PC-3 (cell line): ENCODE measurements around the gene EIF4B. TPM values are rescaled to one million over a fixed set of nuclear protein-coding genes. Genes with fewer than 3 reads are reported as not detected.

ENCODE experiments used
- ATAC-seq: fragments of 200-7000 bp; cut with Tn5 transposase; 2 replicates; pipeline ENCODE4 v1.9.1; 2020; ENCODE audit warnings: mild to moderate bottlenecking, moderate library complexity
- BruUV-seq: library from RNA; stranded (reverse); fragments of 400-500 nt; replicated peaks from 2 replicates; lab custom pipeline; 2021; lab: Mats Ljungman, UMichigan
- CTCF ChIA-PET: fragments of 300-600 bp; sonication (Branson Sonifier 250); formaldehyde crosslinking; loops from one replicate; lab custom pipeline; 2022; ENCODE audit warnings: antibody characterized with exemption; lab: Charles Lee
- POLR2A ChIA-PET: fragments of 300-600 bp; sonication (Branson Sonifier 250); formaldehyde crosslinking; loops from one replicate; lab custom pipeline; 2022; ENCODE audit warnings: antibody characterized with exemption; ENCODE audit not compliant: unreplicated experiment; lab: Charles Lee
- DNase-seq: peaks from one replicate; pipeline ENCODE4 v3.0.0-alpha.2; 2015
- H2AFZ ChIP-seq: fragments of 300-600 bp; sonication (generic); 2 replicates; pipeline ENCODE4 v1.6.0; 2016; ENCODE audit warnings: antibody characterized with exemption, low read length
- H3F3A ChIP-seq: fragments of 300-600 bp; sonication (generic); one replicate; pipeline ENCODE4 v1.6.0; 2017; ENCODE audit warnings: antibody characterized with exemption, low read length, control low read depth, mild to moderate bottlenecking; ENCODE audit not compliant: unreplicated experiment
- H3K27ac ChIP-seq: fragments of 300-600 bp; sonication (generic); 2 replicates; pipeline ENCODE4 v1.5.1; 2016; ENCODE audit warnings: mild to moderate bottlenecking, low read length
- H3K27me3 ChIP-seq: fragments of 300-600 bp; sonication (generic); 2 replicates; pipeline ENCODE4 v1.6.1; 2016; ENCODE audit warnings: low read length, mixed read lengths
- H3K36me3 ChIP-seq: fragments of 300-600 bp; sonication (generic); 2 replicates; pipeline ENCODE4 v1.6.1; 2016; ENCODE audit warnings: low read depth, mixed run types, low read length, mixed read lengths
- H3K4me1 ChIP-seq: fragments of 300-600 bp; sonication (generic); 2 replicates; pipeline ENCODE4 v1.5.1; 2016; ENCODE audit warnings: low read length; ENCODE audit not compliant: insufficient read depth
- H3K4me2 ChIP-seq: fragments of 300-600 bp; sonication (generic); 2 replicates; pipeline ENCODE4 v1.6.0; 2016; ENCODE audit warnings: low read length
- H3K4me3 ChIP-seq: fragments of 300-600 bp; sonication (generic); 2 replicates; pipeline ENCODE4 v1.5.1; 2016; ENCODE audit warnings: mild to moderate bottlenecking, low read length, mixed read lengths
- H3K79me2 ChIP-seq: fragments of 300-600 bp; sonication (generic); 2 replicates; pipeline ENCODE4 v1.6.1; 2017; ENCODE audit warnings: low read length, mixed read lengths
- H3K9ac ChIP-seq: fragments of 300-600 bp; sonication (generic); 2 replicates; pipeline ENCODE4 v1.6.0; 2016; ENCODE audit warnings: mild to moderate bottlenecking, low read length
- H3K9me2 ChIP-seq: fragments of 300-600 bp; sonication (generic); replicated peaks from 2 replicates; pipeline ENCODE4 v1.6.1; 2016; ENCODE audit warnings: mixed run types, low read length, mixed read lengths
- H3K9me3 ChIP-seq: fragments of 300-600 bp; sonication (generic); 2 replicates; pipeline ENCODE4 v1.6.1; 2016; ENCODE audit warnings: low read length, mixed read lengths
- H4K20me1 ChIP-seq: fragments of 300-600 bp; sonication (generic); 2 replicates; pipeline ENCODE4 v1.6.1; 2016; ENCODE audit warnings: low read length, mixed read lengths
- CTCF ChIP-seq: fragments of 300-600 bp; sonication (generic); conservative IDR thresholded peaks from 2 replicates; pipeline ENCODE4 v1.5.1; 2017; ENCODE audit warnings: antibody characterized with exemption, low read depth, mild to moderate bottlenecking, low read length
- EZH2 ChIP-seq: fragments of 300-600 bp; sonication (generic); IDR thresholded peaks from one replicate; pipeline ENCODE4 v1.6.1; 2017; ENCODE audit warnings: antibody characterized with exemption, mild to moderate bottlenecking, low read length; ENCODE audit not compliant: unreplicated experiment
- EZH2phosphoT487 ChIP-seq: fragments of 300-600 bp; sonication (generic); IDR thresholded peaks from 2 replicates; pipeline ENCODE4 v1.6.1; 2018; ENCODE audit warnings: mild to moderate bottlenecking, antibody characterized with exemption, low read length, borderline replicate concordance
- intact Hi-C: fragments of 100-400 bp; cut with micrococcal nuclease; formaldehyde crosslinking; loops from 2 replicates; pipeline ENCODE4 v1.9.0; 2023
- total RNA-seq: library from RNA; depleted of rRNA; stranded (reverse); fragments of >200 nt; gene quantifications from 2 replicates; pipeline ENCODE4 v1.2.3, GENCODE V29; 2014

The EIF4B gene
- total RNA-seq, 1 experiment from 2014 or later, result 424 TPM

DNA sequence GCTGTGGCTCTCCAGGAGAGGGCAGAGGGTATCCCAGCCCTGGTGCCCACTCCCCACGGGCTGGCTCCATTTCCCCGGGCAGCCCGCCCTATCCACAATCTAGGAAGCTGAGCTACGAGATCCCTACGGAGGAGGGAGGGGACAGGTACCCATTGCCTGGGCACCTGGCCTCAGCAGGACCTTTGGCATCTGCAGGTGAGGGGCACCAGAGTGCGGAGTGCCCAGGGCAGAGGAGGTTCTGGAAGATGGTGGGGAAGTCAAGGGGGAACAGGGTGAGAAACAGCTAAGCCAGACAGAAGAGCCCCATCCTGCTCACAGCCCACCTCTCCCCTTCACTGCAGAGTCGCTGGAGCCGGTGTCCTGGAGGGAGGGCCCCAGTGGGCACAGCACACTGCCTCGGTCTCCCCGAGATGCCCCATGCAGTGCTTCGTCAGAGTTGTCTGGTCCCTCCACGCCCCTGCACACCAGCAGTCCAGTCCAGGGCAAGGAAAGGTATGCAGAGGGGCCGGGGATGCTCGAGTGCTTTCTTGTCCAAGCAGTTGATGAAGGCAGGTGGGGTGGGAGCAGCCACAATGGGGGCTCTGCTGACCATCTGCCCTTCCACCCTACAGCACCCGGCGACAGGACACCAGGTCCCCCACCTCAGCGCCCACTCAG is 53.9 kb downstream of the EIF4B start:
- TF ChIP-seq EZH2, result no peak
- TF ChIP-seq EZH2phosphoT487, result no peak
- TF ChIP-seq CTCF, result no peak
- no peak overlapping the region for H3K9ac ChIP-seq
- ChIA-PET CTCF (interaction anchor here (1.8 kb wide), 1 partner anchor 12 kb away, joined by 13 read pairs; no protein-coding TSS in a partner anchor), POLR2A (interaction anchor here (0.5 kb wide), 1 partner anchor 238 kb away, joined by 4 read pairs; no protein-coding TSS in a partner anchor)
- intact Hi-C loops, result loop anchor here (10.0 kb wide), 1 partner anchor 115 kb away; no protein-coding TSS in a partner anchor
- no peak overlapping the region for H3K27ac ChIP-seq
- no peak overlapping the region for H2AFZ ChIP-seq
- no peak overlapping the region for H3K4me2 ChIP-seq
- H3K36me3 ChIP-seq, result peaks cover under 1% of the 10 kb centered on the region; the same call in 1 of the 2 replicates
- DNase-seq, result no peak
- no peaks in the 10 kb centered on the region for H3F3A ChIP-seq
- no peaks in the 10 kb centered on the region for H3K9me3 ChIP-seq
- no peaks in the 10 kb centered on the region for H3K9me2 ChIP-seq
- peaks cover 15% of the 10 kb centered on the region for H3K4me1 ChIP-seq
- no peaks in the 10 kb centered on the region for H4K20me1 ChIP-seq
- no peaks in the 10 kb centered on the region for H3K27me3 ChIP-seq
- H3K79me2 ChIP-seq, result no peaks in the 10 kb centered on the region
- ATAC-seq, result no peak
- H3K4me3 ChIP-seq, result no peak overlapping the region
- no TSS peak for BruUV-seq

DNA sequence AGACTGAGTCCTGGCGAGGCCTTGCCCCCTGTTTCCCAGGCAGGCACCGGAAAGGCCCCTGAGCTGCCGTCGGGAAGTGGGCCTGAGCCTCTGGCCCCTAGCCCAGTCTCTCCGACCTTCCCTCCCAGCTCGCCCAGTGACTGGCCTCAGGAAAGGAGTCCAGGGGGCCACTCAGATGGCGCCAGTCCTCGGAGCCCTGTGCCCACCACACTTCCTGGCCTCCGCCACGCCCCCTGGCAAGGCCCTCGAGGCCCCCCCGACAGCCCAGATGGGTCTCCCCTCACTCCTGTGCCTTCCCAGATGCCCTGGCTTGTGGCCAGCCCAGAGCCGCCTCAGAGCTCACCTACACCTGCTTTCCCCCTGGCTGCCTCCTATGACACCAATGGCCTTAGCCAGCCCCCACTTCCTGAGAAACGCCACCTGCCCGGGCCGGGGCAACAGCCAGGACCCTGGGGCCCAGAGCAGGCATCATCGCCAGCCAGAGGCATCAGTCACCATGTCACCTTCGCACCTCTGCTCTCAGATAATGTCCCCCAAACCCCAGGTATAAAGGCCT is 54.5 kb downstream of the EIF4B start:
- no peaks in the 10 kb centered on the region for H4K20me1 ChIP-seq
- no peaks in the 10 kb centered on the region for H3K27me3 ChIP-seq
- no peak overlapping the region for H3K4me3 ChIP-seq
- BruUV-seq, result no TSS peak
- no peak overlapping the region for H3K9ac ChIP-seq
- ATAC-seq, result no peak
- no peak overlapping the region for H2AFZ ChIP-seq
- H3K9me2 ChIP-seq, result no peaks in the 10 kb centered on the region
- intact Hi-C loops, result loop anchor here (10.0 kb wide), 1 partner anchor 114 kb away; no protein-coding TSS in a partner anchor
- no peak for TF ChIP-seq EZH2
- TF ChIP-seq CTCF, result no peak
- no peak for DNase-seq
- H3K79me2 ChIP-seq, result no peaks in the 10 kb centered on the region
- peaks cover 4% of the 10 kb centered on the region; the same call in 1 of the 2 replicates for H3K36me3 ChIP-seq
- ChIA-PET POLR2A (no interaction called here), CTCF (interaction anchor here (1.3 to 1.8 kb wide), 2 partner anchors 13 to 38 kb away, joined by 4 to 13 read pairs; no protein-coding TSS in a partner anchor)
- peaks cover 19% of the 10 kb centered on the region for H3K4me1 ChIP-seq
- no peak overlapping the region for H3K27ac ChIP-seq
- no peak overlapping the region for H3K4me2 ChIP-seq
- no peaks in the 10 kb centered on the region for H3F3A ChIP-seq
- H3K9me3 ChIP-seq, result no peaks in the 10 kb centered on the region
